ENCODE data around the gene CNDP2. TPM values are rescaled to one million over a fixed set of nuclear protein-coding genes. Genes with fewer than 3 reads are reported as not detected.

CNDP2 gene
- total RNA-seq, 1 donor from 2014 or later = 66.4 TPM

DNA sequence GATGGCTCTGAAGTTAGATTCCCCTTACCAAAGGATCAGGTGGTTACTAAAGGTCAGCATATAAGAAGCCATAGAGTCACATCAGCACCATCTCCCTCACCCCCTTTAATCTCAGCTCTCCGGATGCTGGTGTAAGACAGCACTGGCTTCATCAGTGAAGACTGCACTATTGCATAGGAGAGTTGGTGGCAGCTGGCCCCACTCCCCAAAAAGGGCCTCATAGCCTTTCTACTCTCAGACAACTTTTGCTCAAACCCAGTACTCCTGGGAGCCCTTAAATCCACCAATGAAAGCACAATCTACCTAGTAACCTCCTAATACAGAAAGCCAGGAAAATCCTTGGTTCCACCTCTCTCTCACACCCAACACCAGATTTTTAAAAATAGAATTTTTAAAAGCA is 32.2 kb upstream of the CNDP2 start:
- intact Hi-C loops (cut with DNase I) = no loop called here

DNA sequence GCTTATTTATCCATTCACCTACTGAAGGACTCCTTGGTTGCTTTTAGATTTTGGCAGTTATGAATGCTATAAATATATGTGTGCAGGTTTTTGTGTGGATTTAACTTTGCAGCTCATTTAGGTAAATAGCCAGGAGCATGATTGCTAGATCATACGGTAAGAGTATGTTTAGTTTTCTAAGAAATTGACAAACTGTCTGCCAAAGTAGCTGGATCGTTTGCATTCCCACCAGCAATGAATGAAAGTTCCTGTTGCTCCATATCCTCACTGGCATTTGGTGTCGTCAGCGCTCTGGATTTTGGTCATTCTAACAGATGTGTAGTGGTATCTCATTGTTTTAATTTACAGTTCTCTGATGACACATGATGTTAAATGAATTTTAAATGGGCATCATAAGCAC is 30.4 kb upstream of the CNDP2 start:
- intact Hi-C loops (cut with DNase I) = no loop called here
- no peak for ATAC-seq
- DNase-seq (ENCODE audit: missing footprints) = no peak

More for the DNA sequence above, 32.2 kb upstream of the CNDP2 start:
- ATAC-seq (no peak), DNase-seq (ENCODE audit: missing footprints) (no peak)

DNA sequence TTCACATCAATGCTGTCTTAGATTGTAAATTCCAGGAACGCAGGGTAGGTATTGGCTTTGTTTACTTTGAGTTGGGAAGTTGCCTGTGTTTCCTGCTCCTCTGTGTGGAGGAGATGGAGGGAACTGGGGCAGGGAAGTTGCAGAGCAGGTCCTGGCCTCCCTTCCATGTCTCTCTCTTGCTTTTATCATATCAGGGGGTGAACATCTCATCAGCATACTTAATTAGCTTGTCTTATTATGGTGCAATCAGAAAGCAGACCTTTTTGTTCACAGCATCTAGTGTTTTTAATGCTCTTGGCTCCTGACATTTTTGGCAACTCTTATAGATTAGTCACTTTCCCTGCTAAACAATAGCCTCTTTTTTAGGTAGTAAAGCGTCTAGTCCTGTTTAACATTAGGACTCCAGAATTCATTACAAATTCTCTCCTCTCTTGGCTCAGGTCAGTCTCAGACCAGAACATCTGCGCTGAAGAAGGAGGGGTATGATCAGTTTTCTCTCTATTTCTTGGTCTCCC is 27.6 kb upstream of the CNDP2 start:
- intact Hi-C loops (cut with DNase I) = no loop called here
- no peak for DNase-seq (ENCODE audit: missing footprints)
- ATAC-seq = peak; percentile 65

DNA sequence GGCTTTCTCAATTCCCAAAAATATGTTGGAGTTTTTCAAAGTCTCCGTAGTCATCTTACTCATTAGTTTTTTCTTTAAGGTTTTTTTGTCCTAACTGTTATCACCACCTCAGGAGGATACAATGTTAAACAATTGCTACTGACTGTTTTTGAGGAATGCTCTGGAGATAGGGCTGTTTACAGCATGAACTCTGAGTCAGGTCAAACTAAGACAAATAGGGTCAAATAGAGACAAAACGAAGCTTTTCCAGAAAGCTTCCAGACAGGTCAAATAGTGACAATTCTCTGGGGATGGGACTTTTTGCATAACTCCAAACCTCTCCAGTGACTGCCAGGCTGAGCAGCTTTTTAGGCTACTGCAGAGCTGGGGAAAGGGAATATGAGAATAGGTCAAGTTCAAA is 23.9 kb upstream of the CNDP2 start:
- intact Hi-C loops (cut with DNase I) = no loop called here
- DNase-seq (ENCODE audit: missing footprints) (no peak), ATAC-seq (no peak)

DNA sequence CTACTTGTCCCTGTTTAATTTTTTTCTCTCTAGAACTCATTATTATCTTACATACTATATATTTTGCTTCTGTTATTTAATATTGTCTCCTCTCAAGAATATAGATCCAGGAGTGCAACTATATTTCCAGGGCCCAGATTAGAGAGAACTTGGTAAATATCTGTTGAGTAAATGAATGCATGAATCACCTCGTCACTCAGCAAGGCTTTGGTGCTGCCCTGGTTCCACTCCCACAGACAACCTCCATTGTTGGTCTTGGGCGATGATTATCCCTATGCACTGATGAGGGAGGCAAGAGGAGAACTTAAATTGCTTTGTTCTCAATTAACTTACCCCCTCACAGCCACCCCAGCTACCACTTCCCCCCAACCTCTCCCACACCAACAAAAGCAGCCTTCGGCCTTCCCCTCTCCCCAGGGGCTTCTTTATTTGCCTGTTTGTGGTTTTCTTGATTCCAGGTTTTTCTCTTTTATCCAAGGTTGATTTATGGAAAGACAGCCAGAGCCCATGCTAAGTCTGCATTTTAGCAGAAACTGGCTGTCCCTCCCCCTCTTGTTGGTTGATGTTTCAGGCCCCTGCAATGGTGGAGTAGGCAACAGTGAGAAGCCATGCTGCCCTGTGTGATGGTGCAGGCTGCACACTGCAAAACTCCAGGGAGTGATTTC is 22.1 kb upstream of the CNDP2 start:
- intact Hi-C loops (cut with DNase I) = no loop called here
- no peak for DNase-seq (ENCODE audit: missing footprints)
- no peak for ATAC-seq

DNA sequence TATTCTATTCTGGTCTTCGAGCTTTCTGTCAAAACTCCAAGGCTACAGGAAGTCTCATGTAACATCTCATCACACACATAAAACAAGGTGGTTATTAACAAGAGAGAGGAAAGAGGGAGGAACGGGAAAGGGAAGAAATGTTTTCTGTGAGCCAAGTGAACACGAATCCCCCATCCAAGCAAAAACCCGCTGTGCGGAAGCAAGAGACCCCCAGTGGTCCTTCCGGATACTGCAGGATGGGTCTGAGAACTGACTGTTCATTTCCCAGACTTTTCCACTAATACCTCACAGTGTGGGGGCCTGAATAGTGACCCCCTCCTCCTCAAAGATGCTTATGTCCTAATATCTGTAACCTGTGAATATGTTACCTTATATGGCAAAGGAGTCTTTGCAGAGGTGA is 20.0 kb upstream of the CNDP2 start:
- intact Hi-C loops (cut with DNase I) = loop anchor here (2.0 kb wide), 1 partner anchor 123 kb away; no protein-coding TSS in a partner anchor
- ATAC-seq = peak; percentile 58
- DNase-seq (ENCODE audit: missing footprints) = no peak

DNA sequence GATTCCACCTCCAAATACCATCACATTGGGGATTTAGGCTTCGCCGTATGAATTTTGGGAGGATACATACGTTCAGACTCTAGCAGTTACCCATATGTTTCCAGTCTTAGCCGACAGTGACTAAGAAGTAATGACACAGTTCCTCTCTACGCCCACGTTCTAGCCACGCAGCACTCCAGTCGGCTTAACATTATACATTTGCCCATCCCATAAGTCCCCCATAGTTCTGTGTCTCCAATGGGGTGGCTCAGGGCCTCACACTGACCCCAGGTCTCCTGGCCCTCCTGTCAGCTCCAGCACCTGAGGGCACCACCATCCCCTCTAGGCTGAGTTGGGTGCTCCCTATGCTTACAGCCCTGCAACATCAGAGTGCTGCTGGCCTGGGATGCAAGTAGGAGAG is 18.4 kb upstream of the CNDP2 start:
- ATAC-seq = no peak
- no peak for DNase-seq (ENCODE audit: missing footprints)
- intact Hi-C loops (cut with DNase I) = loop anchor here (2.0 kb wide), 1 partner anchor 125 kb away; no protein-coding TSS in a partner anchor

DNA sequence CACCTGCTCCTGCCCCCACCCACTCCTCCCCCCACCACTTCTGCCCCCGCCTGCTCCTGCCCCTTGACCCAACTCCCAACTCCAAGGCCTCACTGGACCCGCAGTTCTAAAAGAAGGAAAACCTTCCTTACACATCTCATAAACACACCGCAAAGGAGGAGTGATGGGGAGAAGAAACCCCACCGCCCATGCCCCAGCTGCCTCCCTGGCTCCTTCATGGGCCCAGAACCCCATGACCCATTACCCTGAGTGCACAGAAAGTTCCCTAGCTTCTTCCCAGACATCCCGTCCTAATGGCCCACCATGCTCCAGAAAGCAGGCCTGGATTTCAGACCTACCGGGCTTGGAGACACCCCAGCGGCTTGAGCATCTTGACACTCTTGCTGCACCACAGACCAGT is 17.8 kb upstream of the CNDP2 start:
- ATAC-seq (no peak), DNase-seq (ENCODE audit: missing footprints) (no peak)
- intact Hi-C loops (cut with DNase I) = no loop called here

DNA sequence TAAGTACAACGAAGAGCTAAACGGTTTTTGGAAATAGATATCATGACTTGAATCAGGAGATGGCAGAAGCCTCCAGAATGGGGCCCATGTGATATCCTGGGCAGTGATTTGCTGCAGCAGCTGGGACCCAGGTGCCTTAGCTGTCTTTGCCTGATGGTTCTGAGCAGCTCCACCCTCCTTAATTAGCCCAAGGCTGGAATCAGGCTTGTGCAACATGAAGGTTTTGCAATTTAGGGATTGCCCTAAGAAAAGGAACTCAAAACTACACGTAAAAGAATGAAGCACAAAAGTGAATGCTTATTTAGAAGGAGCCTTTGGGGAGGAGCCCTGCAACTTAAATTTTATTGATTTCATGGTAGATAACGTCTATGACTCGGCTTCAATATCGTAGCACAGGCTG is 17.3 kb upstream of the CNDP2 start:
- DNase-seq (ENCODE audit: missing footprints) (peak; percentile 23), ATAC-seq (no peak)
- intact Hi-C loops (cut with DNase I) = no loop called here

DNA sequence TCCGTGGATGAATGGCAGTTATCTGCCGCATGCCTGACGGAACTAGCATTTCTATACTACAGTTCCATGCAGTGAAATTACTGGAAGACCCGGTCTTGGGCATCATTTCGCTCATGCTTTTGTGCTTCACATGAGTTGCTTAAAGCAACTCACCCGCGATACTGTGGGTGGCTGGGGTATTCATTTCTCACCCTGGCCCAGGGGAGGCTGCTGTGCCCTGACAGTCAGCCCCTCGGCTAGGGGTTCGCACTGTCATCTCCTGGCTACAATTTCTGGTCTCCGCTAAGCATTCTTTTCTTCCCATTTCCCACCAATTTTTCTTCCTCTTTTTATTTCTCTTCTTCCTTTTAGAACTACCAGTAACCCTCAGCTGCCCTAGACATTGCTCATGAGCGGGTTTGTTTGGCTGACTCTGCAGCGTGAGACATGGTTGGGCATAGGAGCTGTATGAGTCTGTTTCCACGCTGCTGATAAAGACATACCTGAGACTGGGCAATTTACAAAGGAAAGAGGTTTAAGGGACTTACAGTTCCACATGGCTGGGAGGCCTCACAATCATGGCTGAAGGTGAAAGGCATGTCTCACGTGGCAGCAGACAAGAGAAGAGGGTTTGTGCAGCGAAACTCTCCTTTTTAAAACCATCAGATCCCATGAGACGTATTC is 16.5 kb upstream of the CNDP2 start:
- DNase-seq (ENCODE audit: missing footprints) (no peak), ATAC-seq (no peak)
- intact Hi-C loops (cut with DNase I) = no loop called here

DNA sequence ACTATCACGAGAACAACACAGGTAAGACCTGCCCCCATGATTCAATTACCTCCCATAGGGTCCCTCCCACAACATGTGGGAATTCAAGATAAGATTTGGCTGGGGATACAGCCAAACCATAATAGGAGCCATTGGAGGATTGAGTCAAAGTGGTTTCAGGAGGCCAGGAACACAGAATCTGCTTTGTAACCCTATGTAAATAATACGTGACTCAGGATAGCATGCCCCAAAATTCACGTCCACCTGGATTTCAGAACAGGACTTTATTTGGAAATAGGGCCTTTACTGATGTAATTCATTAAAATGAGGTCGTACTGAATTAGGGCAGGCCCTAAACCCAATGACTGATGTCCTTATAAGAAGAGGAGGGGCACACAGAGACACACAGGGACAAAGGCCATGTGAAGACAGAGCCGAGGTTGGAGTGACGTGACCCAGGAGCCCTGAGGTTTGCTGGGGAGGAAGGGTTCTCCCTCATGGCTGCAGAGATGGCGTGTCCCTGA is 16.0 kb upstream of the CNDP2 start:
- ATAC-seq (no peak), DNase-seq (ENCODE audit: missing footprints) (no peak)
- intact Hi-C loops (cut with DNase I) = no loop called here

DNA sequence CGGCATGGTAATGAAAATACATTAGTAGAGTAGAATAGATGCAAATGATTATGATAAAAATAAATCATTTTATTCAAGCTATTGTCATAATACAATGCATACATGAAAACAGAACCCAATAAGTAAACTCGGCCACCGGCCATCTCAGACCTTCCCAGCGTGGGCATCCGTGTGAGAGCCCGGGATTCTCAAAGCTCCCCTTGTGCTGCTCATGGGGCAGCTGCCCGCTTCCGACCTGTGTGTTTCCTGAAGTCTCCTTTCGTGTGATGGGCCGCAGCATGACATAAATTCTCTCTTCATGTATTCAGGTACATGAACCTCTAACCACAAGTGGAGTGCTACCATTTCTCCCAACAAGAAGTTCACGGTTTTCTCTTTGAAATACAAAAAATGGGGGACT is 13.5 kb upstream of the CNDP2 start:
- no peak for ATAC-seq
- intact Hi-C loops (cut with DNase I) = no loop called here
- peak; percentile 60 for DNase-seq (ENCODE audit: missing footprints)

DNA sequence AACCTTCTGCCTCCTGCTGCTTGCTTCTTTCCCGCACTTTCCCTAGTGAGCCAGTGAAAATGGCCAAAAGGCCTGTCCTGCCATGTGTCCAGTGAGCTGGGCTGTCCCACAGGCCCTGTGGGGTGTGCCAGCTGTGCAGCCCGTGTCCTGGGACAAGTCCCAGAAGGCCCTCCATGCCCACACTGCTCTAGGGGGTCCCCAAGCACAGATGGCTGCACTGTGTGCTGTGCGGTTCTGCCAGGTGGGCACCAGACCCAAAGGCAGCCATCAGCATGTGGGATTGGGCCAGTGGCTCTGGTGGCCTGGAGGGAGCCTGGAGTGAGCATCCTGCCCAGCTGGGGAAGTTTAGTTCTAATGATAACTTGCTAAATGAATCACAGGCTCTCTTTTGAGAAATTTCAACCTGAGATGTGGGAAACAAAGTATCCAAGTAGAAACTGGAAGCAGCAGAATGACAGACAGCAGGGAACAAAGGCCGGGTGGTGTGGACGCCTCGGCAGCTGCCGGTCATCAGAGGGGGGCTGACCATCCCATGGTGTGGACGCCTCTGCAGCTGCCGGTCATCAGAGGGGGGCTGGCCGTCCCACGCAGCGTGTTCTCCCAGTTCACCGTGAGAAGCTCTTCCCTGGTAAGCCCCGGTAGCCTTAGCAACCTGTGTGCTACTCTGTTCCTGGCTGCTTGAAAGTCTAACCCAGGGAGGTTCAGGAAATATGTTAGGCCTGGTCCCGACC is 9.9 kb upstream of the CNDP2 start:
- DNase-seq (ENCODE audit: missing footprints) = peak; percentile 46
- ATAC-seq = peak; percentile 23
- intact Hi-C loops (cut with DNase I) = no loop called here

DNA sequence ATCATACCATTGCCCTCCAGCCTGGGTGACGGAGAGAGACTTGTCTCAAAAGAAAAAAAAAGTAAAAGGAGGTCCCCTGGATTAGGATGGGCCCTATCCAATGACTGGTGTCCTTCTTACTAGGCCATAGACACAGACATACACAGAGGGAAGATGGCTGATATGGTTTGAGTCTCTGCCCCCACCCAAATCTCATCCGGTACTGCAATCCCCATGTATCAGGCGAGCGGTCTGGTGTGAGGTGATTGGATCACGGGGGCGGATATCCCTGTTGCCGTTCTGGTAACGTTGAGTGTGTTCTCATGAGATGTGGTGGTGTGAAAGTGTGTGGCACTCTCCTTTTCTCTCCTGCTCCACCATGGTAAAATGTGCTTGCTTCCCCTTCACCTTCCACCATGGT is 7.8 kb upstream of the CNDP2 start:
- intact Hi-C loops (cut with DNase I) = no loop called here
- DNase-seq (ENCODE audit: missing footprints) (no peak), ATAC-seq (no peak)

DNA sequence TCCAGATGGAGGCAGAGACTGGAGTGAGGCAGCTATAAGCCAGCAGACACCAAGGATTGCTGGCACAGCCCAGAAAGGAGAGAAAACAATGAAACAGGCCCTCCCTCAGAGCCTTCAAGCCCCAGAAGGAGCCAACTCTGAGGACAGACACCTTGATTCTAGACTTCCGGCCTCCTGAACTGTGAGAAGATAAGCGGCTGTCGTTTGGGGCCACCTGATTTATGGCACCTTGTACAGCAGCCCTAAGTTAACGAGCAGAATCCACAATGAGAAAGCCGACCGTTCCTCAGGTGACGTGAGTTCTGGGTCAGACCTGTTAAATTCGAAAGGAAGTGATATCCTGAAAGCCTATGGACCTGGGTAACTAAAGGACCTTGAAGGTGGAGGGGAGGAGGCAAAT is 7.3 kb upstream of the CNDP2 start:
- DNase-seq (ENCODE audit: missing footprints) = no peak
- intact Hi-C loops (cut with DNase I) = no loop called here
- no peak for ATAC-seq

DNA sequence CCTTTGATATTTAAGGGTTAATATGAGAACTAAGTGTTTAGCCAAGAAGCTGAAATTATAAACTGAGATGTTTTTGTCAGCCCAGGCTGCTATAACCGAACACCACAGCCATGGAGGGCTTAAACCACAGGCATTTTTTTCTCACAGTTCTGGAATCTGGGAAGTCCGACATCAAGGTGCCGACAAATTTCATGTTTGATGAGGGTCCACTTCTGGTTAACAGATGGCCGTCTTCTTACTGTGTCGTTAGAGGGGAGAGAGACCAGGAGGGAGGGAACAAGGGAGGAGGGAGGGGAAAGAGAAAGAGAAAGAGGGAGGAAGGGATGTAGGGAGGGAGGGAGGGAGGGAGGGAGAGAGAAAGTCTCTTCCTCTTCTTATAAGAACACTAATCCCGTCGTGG is 6.5 kb upstream of the CNDP2 start:
- no peak for ATAC-seq
- no peak for DNase-seq (ENCODE audit: missing footprints)
- intact Hi-C loops (cut with DNase I) = loop anchor here (10.0 kb wide), 1 partner anchor 295 kb away; no protein-coding TSS in a partner anchor

DNA sequence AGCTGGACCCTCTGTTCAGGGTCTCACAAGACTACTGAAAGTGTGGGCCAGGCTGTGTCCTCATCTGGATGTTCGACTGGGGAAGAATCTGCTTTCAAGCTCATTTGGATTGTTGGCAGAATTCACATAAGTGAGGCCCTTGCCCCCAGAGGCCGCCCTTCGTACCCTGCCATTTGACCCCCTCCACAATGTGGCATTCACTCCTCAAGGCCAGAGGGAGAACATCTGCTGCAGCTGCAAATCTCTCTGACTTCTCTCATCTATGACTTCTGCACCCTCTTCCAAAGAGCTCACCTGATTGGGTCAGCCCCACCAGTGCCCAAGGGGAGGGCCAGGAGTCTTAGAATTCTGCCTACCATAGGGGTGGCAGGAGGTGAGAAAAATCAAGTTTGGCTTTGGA is 3.9 kb upstream of the CNDP2 start:
- ATAC-seq (no peak), DNase-seq (ENCODE audit: missing footprints) (no peak)
- intact Hi-C loops (cut with DNase I) = loop anchor here (2.0 to 10.0 kb wide), 2 partner anchors 39 to 297 kb away; no protein-coding TSS in a partner anchor

DNA sequence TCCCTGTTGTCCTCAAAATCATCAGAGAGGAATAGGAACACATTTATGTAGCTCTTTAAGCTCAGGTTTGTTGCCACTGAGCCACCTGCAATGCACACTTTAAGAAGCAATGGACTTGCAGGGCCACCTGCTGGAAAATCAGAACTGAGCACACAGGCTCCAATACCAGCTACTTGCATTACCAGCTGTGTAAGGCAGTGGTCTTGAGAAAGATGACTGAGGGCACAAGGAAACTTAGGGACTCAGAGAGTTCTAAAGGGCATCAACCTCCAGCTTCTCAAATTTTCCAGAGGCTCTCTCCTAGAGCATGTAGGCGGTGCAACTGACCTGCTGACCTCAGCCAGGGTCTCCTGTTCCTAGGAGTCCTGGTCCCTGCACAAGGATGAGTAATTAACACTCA is 2.5 kb upstream of the CNDP2 start:
- DNase-seq (ENCODE audit: missing footprints) (no peak), ATAC-seq (no peak)
- intact Hi-C loops (cut with DNase I) = loop anchor here (1.0 to 10.0 kb wide), 3 partner anchors 41 to 299 kb away; no protein-coding TSS in a partner anchor

DNA sequence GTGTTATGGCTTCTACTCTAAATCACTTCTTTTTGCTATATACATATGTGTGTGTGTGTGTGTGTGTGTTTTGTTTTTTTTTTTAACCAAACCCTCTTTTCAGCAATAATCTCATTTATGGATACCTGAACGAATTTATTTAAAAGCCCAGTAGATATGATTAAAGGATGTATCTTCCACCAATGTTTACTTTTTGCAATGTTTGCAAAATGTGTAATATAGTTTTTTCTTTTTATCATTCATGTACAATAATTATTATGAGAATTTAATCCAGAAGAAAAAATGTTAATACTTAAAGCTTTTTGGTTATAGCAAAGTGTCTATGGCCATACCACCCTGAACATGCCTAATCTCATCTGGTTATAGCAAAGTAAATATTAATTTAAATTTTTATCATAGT is 1.6 kb upstream of the CNDP2 start:
- intact Hi-C loops (cut with DNase I) = loop anchor here (10.0 kb wide), 1 partner anchor 300 kb away; no protein-coding TSS in a partner anchor
- ATAC-seq (no peak), DNase-seq (ENCODE audit: missing footprints) (no peak)

All from Right ventricle myocardium inferior (tissue), 1 donor.